GM18502 (cell line): ENCODE data around the gene CDX2.
"Not testable (repeated sequence)": the region's sequence is repeated elsewhere in the genome, so short reads cannot be mapped to it uniquely, and the experiment has no call there.

ENCODE experiments used
- ATAC-seq: cut with Tn5 transposase; IDR thresholded peaks from one replicate; pipeline ENCODE4 v1.9.1; 2021; ENCODE audit warnings: mild to moderate bottlenecking; ENCODE audit not compliant: unreplicated experiment, poor library complexity

Gene CDX2

GRCh38 chr13:27965740-27966640 lies 3.1 kb downstream of the CDX2 start:
- ATAC-seq, result no peak

- ATAC-seq, result no peak
Observed at GRCh38 chr13:27965343-27965739, 3.8 kb downstream of the CDX2 start.

- ATAC-seq, result no peak
Observed at GRCh38 chr13:27964741-27965323, 4.3 kb downstream of the CDX2 start.

GRCh38 chr13:27964206-27964605 lies 4.9 kb downstream of the CDX2 start:
- not testable (repeated sequence) for ATAC-seq

- ATAC-seq, result no peak
Observed at GRCh38 chr13:27963491-27963890, 5.6 kb downstream of the CDX2 start.

- ATAC-seq, result no peak
Observed at GRCh38 chr13:27962982-27963381, 6.1 kb downstream of the CDX2 start.

- no peak for ATAC-seq
Observed at GRCh38 chr13:27962128-27962841, 6.8 kb downstream of the CDX2 start.

GRCh38 chr13:27961227-27962085 lies 7.7 kb downstream of the CDX2 start:
- no peak for ATAC-seq

- ATAC-seq, result no peak
Observed at GRCh38 chr13:27960362-27961226, 8.5 kb downstream of the CDX2 start.

GRCh38 chr13:27959976-27960361 lies 9.1 kb downstream of the CDX2 start:
- ATAC-seq, result no peak

GRCh38 chr13:27956576-27957300 lies 12.4 kb downstream of the CDX2 start:
- no peak for ATAC-seq

GRCh38 chr13:27955014-27955591 lies 14.0 kb downstream of the CDX2 start:
- ATAC-seq, result no peak

- ATAC-seq, result peak; percentile 14
Observed at GRCh38 chr13:27954406-27954851, 14.7 kb downstream of the CDX2 start.

GRCh38 chr13:27953676-27954405 lies 15.3 kb downstream of the CDX2 start:
- ATAC-seq, result peak; percentile 92

- ATAC-seq, result no peak
Observed at GRCh38 chr13:27952876-27953675, 16.0 kb downstream of the CDX2 start.

GRCh38 chr13:27942972-27943371 lies 26.1 kb downstream of the CDX2 start:
- no peak for ATAC-seq
